NCI-H446 (cell line): ENCODE results near the gene SOX5.

Source experiments
- DNase-seq, 2 experiments: peaks; one replicate each; lab custom pipeline; 2025; lab: John Stamatoyannopoulos, UW

SOX5 gene

GRCh38 chr12:23686095-23686494 lies 263.4 kb downstream of the SOX5 start:
- peak in 1 of 2 experiments; percentile 11 for DNase-seq

GRCh38 chr12:23684121-23684520 lies 265.3 kb downstream of the SOX5 start:
- no peak for DNase-seq

DNA sequence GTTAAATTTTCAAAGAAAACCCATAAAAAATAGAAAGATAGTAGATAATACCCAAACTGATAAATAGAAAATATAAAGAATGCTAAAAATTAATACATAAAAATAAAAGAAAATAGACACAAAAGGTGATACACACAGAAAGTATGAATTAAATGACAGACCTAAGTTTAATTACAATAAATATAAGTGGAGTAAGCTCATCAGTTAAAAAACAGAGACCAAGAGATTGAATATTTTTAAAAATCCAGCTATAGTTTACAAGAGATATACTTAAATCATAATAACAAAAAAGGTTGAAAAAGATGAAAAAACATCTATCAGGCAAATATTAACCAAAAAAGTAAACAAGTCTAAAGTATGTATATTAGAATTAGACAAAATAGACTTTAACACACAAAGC lies 268.2 kb downstream of the SOX5 start:
- no peak for DNase-seq

- no peak for DNase-seq
Observed at GRCh38 chr12:23674064-23674463, 275.4 kb downstream of the SOX5 start.

- DNase-seq = peak; percentile 22 to 82
Observed at GRCh38 chr12:23671881-23672280, 277.6 kb downstream of the SOX5 start.

GRCh38 chr12:23670684-23671083 lies 278.8 kb downstream of the SOX5 start:
- no peak for DNase-seq

DNA sequence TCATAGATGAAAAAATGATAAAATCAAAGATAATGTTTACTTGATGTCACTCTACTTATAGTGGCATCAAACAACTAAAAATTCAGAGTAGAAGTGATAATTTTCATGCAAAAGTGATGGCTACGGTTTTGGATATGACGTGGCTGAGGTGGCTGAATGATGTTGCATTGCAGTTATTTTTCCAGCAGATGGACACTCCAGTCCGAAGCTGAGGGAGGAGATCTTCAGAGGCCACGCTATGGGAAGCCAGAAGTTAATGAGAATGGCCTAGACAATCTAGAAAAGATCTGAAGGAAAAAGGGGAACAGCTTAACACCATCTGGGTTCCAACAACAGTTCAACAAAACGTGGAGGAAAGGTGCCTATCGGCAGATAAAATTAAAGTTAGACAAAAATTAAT lies 279.8 kb downstream of the SOX5 start:
- no peak for DNase-seq

DNA sequence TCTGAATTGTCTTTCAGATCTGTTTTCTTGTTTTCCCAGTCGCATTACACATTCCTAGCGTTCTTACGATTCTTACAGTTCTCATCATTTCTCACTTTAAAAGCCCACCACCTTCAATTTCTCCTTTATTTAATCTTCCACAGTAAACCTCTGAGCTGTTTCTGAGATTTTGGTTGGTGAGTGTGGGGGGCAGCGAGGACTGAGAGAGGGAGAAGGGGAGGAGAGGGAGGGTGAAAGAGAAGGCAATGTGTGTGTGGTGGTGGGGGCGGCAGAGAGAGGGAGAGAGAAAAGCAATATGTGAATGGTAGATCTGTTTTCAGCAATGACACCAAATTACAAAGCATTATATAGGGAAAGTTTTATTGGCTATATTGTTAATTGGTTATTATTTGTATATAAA lies 282.6 kb downstream of the SOX5 start:
- DNase-seq = no peak

GRCh38 chr12:23662966-23663365 lies 286.5 kb downstream of the SOX5 start:
- peak; percentile 8 to 55 for DNase-seq

- DNase-seq = no peak
Observed at GRCh38 chr12:23659131-23659530, 290.3 kb downstream of the SOX5 start.

DNA sequence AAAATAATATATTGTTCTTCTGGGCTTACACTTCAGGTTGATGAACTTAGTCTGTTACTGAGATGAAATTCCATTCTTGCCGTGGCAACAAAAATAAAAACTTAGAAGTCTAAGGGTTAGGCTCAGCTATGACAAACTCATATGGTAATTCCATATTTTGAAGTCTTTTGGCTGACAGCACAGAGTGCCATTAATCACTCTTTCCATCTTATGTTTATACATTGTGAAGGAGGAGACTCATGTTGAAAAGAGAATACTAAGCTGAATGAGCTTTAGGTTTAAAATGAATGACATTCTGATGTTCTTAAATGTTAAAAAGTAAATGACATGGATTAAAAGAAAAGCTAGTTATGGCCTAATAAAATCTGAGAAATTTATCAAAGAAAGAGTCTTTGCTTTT lies 291.9 kb downstream of the SOX5 start:
- no peak for DNase-seq

- no peak for DNase-seq
Observed at GRCh38 chr12:23655884-23656283, 293.6 kb downstream of the SOX5 start.

DNA sequence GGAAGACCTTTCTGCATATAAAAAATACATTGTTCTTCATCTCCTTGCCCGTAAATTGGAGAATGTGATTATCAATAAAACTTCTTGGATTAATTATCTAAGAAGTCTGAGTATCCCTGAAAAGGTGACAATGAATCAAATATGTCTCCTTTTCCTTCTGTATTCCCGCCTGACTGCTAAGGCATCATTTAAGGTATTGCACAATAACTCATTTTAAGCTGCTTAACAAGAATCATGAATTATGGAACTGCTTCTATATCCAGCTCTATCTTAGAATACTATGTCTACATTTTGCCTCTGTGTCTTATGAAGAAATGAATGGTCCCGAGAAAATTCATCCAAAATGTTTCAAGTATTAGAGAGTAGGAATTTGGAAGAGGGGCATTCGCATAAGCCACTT lies 294.4 kb downstream of the SOX5 start:
- DNase-seq = no peak

DNA sequence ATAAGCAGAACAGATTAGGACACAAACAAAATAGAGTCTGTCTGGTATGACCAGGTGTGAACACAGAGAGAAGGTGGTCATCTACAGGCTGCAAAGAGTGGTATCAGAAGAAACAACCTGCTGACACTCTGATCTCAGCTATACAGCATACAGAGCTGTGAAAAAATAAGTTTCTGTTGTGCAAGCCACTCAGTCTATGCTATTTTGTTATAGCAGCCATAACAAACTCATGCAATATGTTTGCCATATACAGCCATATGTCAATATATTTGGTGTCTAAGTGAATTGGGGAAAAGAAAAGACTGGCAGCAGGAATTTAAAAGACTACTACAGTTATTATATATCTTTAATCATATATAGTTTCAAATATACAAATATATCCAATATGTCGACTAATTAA lies 300.9 kb downstream of the SOX5 start:
- DNase-seq = no peak

GRCh38 chr12:23640754-23641153 lies 308.7 kb downstream of the SOX5 start:
- DNase-seq = no peak

DNA sequence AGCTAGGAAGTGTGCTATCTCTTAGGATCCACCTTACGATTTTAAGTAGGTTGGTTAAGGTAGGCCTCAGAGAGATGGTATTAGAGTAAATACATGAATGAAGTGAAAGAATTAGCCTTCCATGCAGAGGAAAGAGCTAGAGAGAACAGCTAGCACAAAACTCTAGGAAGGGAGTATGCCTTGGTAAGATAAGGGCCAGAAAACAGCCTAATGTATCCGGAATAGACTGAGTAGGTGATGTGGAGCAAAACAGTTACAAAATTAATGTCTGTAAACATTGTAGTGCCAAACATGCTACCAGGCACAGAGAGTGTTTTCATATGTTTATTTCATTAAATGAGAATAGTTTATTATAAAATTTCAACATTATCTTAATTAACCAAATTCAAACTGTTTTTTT lies 315.1 kb downstream of the SOX5 start:
- no peak for DNase-seq

DNA sequence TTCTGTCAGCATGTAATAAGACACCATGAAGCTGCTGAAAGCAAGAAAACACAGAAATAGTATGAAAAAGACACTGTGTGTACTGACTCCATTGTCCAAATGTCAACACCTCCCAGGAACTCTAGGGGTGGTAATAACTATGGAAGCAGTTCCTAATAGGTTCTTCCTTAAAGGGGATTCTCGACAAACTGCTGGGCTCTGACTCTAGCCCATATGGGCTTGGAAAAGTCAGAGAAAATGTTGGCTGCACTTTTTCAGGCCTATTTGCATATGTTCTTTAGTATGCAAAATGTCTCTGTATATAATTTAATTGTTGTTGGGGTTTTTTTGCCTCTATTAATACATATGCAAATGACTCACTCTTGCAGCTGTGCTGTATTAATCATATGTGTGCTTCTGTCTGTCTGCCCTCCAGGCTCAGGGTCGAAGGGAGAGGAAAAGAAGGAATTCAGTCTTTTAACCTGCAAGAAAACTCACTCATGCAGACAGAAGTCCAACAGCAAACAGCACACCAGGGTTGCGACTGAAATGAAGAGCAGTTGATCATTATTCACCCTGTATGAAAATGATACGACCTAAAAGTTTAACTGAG lies 317.6 kb downstream of the SOX5 start:
- peak in 1 of 2 experiments; percentile 10 for DNase-seq

DNA sequence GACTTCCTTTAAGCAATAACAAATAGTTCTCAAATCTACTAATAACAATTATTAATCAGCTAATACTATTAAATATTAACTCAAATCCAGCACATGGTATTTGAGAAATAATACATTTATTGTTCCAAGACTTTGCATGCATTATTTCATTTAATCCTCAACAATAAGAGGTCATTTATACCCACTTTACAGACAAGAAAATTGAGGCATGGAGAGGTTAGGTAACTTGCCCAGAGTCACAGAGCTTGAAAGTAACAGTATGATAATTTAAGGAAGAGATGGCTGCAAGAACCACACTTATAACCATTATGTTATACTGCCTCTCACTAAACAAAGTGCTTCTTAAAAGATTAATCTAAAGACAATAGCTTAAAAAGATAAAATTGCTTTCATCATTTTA lies 318.9 kb downstream of the SOX5 start:
- no peak for DNase-seq

- DNase-seq = no peak
Observed at GRCh38 chr12:23628806-23629205, 320.7 kb downstream of the SOX5 start.

- DNase-seq = no peak
Observed at GRCh38 chr12:23626791-23627190, 322.7 kb downstream of the SOX5 start.

DNA sequence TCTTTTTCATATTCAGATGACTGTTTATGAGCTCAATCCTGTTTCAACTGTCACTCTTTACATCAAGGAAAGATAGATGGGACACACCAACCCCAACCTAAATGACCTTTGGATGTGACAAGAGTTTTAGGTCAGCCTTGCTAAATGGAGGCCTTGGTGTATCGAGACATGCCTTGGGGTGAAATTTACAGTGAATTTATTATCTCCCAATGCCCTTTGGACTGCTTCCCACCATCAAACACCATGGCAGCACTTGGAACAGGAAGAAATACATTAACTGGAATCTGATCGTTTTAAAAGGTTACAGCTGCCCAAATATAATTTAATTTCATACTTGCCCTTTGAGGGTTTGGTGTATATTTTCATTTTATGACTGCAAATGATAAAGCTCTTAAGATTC lies 327.6 kb downstream of the SOX5 start:
- no peak for DNase-seq

- no peak for DNase-seq
Observed at GRCh38 chr12:23618718-23619117, 330.8 kb downstream of the SOX5 start.

GRCh38 chr12:23617749-23618148 lies 331.7 kb downstream of the SOX5 start:
- peak in 1 of 2 experiments; percentile 21 for DNase-seq

- no peak for DNase-seq
Observed at GRCh38 chr12:23614280-23614679, 335.2 kb downstream of the SOX5 start.

DNA sequence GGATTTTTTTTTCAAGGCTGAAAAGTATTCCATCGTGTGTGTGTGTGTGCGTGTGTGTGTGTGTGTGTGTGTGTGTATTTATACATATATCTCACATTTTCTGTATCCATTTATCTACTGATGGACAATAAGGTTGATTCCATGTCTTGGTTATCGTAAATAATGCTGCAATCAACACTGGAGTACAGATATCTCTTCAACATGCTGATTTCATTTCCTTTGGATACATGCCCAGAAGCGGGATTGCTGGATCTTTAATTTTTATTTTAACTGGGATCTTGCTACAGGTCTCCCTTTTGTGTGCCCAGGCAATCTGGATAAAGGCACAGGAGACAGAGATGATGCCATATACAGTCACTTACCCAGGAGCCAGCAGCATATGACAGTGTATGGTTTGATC lies 338.1 kb downstream of the SOX5 start:
- peak; percentile 13 to 48 for DNase-seq
